Activated CD8-positive, alpha-beta memory T cell treated with anti-CD3 and anti-CD28 coated beads for 24 hours (primary cell): ENCODE results near the gene KIF6.

Experiments
- DNase-seq: peaks from one replicate; pipeline ENCODE4 v3.0.0-alpha.2; 2020

The KIF6 gene

GRCh38 chr6:39441986-39442385 lies 283.2 kb downstream of the KIF6 start:
- DNase-seq, result no peak

GRCh38 chr6:39441301-39441700 lies 283.9 kb downstream of the KIF6 start:
- DNase-seq, result no peak

- DNase-seq, result no peak
Observed at GRCh38 chr6:39440039-39440426, 285.2 kb downstream of the KIF6 start.

- no peak for DNase-seq
Observed at GRCh38 chr6:39439342-39440038, 285.7 kb downstream of the KIF6 start.

- DNase-seq, result no peak
Observed at GRCh38 chr6:39433630-39434029, 291.6 kb downstream of the KIF6 start.

GRCh38 chr6:39432330-39433025 lies 292.7 kb downstream of the KIF6 start:
- no peak for DNase-seq

GRCh38 chr6:39430871-39431523 lies 294.2 kb downstream of the KIF6 start:
- no peak for DNase-seq

GRCh38 chr6:39430446-39430845 lies 294.8 kb downstream of the KIF6 start:
- DNase-seq, result no peak

GRCh38 chr6:39428816-39429215 lies 296.4 kb downstream of the KIF6 start:
- DNase-seq, result no peak

GRCh38 chr6:39428152-39428551 lies 297.1 kb downstream of the KIF6 start:
- DNase-seq, result no peak

- no peak for DNase-seq
Observed at GRCh38 chr6:39426073-39426456, 299.1 kb downstream of the KIF6 start.

GRCh38 chr6:39425346-39426072 lies 299.7 kb downstream of the KIF6 start:
- DNase-seq, result no peak

GRCh38 chr6:39424831-39425230 lies 300.4 kb downstream of the KIF6 start:
- DNase-seq, result no peak

GRCh38 chr6:39422238-39422637 lies 303.0 kb downstream of the KIF6 start:
- no peak for DNase-seq

- no peak for DNase-seq
Observed at GRCh38 chr6:39421383-39422225, 303.6 kb downstream of the KIF6 start.

- DNase-seq, result no peak
Observed at GRCh38 chr6:39420300-39421265, 304.6 kb downstream of the KIF6 start.

GRCh38 chr6:39419607-39420006 lies 305.6 kb downstream of the KIF6 start:
- no peak for DNase-seq

GRCh38 chr6:39417440-39417839 lies 307.8 kb downstream of the KIF6 start:
- no peak for DNase-seq

- no peak for DNase-seq
Observed at GRCh38 chr6:39416728-39417127, 308.5 kb downstream of the KIF6 start.

GRCh38 chr6:39416026-39416425 lies 309.2 kb downstream of the KIF6 start:
- no peak for DNase-seq

- no peak for DNase-seq
Observed at GRCh38 chr6:39415482-39415881, 309.7 kb downstream of the KIF6 start.
